AG08396 (cell line): ENCODE data around the gene ASPRV1.
A peak's percentile ranks its signal among the peaks of the same experiment; 100 is the strongest.
"Not testable (repeated sequence)": the region's sequence is repeated elsewhere in the genome, so short reads cannot be mapped to it uniquely, and the experiment has no call there.

Source experiments
- DNase-seq: peaks from one replicate; pipeline ENCODE4 v3.0.0; 2012; ENCODE audit warnings: low spot score, mixed read lengths

The ASPRV1 gene

GRCh38 chr2:69960821-69961220 is 610 bp downstream of the ASPRV1 start:
- DNase-seq, result no peak

DNA sequence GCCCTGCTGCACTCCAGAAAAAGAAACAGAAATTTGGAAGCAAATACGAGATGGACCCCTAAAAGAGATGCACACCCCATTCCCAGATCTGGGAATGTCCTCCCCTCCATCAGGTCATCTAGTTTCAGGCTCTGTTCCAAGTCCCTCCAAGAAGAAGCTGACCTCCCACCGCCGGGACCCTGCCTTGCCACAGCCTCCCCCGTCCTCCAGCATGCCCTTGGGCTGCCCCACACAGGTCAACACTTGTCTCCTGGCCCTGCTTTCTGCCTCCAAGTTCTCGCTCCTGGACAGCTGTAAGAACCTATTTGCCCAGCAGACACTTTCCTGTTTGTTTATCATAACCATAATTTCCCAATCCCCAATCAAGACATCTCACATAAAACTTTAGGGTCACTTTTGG is 2.0 kb downstream of the ASPRV1 start:
- DNase-seq, result no peak

DNA sequence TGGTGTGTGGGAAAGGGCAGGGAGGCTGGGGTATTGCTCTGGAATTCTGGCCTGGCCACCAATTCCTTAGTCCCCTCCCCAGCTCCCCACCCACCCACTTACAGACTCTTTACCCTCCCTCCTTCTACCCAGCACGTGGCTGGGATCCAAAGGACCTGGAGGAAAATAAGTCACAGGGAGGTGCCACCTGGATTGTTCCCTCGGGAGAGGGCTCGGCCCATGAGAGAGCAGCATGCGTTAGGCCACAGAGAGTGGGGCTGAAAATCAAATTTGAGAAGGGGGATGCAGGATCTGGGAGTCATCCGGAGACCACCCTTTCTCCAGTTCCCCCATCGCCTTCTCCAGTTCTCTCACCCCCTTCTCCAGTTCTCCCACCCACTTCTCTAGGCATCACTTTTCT is 3.0 kb downstream of the ASPRV1 start:
- no peak for DNase-seq

GRCh38 chr2:69957965-69958364 is 3.5 kb downstream of the ASPRV1 start:
- DNase-seq, result no peak

DNA sequence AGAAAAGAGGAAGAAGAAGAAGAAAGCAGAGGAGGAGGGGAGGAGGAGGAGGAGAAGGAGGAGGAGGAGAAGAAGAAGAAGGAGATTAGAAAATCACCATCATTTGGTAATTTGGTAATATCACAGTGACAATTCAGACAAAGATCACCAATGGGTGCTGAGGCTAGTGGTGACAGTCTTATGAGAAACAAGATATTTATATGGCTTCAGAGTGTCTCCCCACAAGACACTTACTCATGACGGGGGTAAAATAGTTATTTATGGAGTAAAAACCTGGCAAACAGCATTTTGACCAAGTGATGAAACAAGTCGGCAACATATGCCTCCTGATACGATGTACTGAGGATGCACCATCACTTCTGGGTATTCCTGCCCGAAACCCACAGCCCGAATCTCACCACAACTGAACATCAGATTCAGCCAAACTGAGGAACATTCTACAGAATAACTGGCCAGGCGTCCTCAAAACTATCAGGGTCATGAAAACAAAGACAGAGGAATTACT is 4.9 kb downstream of the ASPRV1 start:
- DNase-seq, result no peak

DNA sequence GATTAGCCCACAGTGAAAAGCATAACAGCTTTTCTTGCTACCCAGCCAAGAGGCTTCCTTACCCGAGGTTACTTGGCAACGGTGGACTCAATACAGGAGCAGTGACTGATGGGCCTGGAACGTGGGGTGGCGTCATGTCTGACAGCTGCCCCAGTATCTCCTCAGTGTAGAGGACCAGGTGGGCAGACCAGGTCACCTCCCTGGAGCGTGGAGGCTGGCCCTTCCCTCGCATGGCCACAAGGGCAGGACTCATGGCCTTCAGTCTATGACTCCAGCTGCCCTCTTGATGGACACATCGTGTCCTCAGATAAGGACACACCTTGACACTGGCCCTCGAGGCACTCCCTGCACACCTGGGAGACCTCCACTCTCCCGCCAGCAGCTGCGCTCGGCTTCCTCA is 6.4 kb downstream of the ASPRV1 start:
- DNase-seq, result no peak

GRCh38 chr2:69954084-69954483 is 7.3 kb downstream of the ASPRV1 start:
- no peak for DNase-seq

DNA sequence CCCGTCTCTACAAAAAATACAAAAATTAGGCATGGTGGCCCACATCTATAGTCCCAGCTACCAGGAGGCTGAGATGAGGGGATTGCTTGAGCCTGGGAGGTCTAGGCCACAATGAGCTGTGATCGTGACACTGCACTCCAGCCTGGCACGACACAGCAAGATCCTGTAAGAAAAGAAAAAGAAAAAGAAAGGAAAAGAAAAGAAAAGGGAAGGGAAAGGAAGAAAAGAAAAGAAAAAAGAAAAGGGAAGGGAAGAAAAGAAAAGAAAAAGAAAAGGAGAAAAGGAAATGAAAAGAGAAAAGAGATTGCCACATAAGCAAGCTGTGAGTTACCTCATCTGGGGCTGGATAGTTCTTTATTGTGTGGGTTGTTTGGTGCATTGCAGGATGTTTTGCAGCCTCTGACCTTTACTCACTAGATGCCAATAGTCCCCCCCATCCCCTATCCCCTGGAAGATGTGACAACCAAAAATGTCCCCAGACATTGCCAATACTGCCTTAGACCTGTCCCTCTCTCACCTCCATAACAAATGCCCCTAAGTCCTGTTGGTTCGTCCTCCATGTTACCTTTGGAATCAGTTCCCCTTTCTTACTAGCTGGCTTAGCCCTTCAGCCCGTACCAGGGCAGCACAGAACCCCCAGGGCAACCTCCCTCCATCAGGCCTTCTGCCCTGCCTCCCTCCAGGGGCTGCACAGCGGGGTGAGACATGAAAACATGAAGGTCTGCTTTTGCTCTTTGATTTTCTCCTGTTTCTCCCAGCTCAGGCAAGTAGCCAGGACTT is 8.9 kb downstream of the ASPRV1 start:
- DNase-seq, result no peak

GRCh38 chr2:69950671-69951070 is 10.8 kb downstream of the ASPRV1 start:
- not testable (repeated sequence) for DNase-seq

- DNase-seq, result no peak
These were observed 11.2 kb downstream of the ASPRV1 start for GRCh38 chr2:69950241-69950640.

GRCh38 chr2:69948963-69949645 is 12.3 kb downstream of the ASPRV1 start:
- DNase-seq, result no peak

GRCh38 chr2:69948032-69948962 is 13.1 kb downstream of the ASPRV1 start:
- DNase-seq, result no peak

DNA sequence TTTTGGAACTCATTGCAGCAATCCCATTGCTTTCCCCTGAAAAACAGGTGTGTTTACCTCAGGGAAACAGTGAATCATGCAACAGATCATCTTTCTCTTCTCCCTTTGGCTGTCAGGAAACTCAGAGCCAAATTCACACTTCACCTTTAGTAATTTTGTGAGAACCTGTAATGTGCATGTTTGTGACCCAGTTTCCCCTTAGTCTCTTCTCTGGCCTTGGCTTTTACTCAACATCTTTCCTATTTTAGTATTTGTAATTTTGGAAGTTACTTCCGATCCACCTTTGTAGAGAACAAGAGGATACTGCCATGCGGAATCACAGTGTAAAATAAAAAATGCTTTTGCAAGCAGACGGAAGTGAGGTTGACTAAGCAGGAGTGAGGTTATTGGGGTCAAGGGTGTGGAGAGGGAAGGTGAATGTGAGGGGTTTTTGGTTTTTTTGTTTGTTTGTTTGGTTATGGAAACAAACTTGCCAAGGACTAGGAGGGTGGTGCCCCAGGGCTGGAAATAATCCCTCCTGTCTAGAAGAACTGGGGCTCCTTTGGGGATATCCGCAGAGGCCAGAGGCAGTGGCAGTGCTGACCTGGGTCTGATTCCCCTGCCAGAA is 14.0 kb downstream of the ASPRV1 start:
- DNase-seq, result no peak

GRCh38 chr2:69946351-69947324 is 14.8 kb downstream of the ASPRV1 start:
- peak; percentile 71 for DNase-seq

GRCh38 chr2:69945941-69946340 is 15.5 kb downstream of the ASPRV1 start:
- no peak for DNase-seq

DNA sequence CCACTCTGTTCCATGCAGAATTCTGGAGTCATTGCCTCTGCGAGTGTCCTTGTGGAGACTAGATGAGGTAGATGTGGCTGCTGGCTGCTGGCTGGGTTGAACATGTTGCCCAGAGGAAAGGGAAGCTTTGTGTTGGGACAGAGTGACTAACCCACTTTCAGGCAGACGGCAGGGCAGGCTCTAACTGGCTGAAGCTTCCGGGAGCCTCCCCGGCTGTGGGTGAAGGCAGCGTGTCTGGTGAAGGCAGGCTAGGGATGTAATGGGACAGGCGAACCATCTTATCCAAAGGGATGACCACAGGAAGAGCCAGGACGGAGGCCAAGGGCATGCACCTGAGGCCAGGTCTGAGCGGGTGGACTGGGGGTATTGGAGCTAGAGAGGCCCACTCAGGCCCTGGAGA is 16.0 kb downstream of the ASPRV1 start:
- DNase-seq, result peak; percentile 29

DNA sequence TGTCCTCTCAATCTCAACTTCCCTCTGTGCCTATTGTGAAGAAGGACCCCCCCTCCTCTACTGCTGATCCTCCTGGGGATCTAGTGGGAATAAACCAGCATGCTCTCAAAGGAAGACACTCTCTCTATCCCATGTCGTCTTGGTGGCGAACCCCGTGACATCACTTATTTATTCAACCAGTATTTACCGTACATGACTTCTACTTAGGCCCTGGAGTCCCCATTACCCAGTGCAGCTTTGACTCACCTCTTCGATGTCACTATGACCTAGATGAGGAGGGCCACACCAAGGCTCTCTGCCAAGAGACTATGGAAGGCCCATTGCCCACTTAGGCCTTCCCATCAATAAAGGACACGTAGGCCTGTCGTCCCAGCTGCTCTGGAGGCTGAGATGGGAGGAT is 16.7 kb downstream of the ASPRV1 start:
- DNase-seq, result no peak

DNA sequence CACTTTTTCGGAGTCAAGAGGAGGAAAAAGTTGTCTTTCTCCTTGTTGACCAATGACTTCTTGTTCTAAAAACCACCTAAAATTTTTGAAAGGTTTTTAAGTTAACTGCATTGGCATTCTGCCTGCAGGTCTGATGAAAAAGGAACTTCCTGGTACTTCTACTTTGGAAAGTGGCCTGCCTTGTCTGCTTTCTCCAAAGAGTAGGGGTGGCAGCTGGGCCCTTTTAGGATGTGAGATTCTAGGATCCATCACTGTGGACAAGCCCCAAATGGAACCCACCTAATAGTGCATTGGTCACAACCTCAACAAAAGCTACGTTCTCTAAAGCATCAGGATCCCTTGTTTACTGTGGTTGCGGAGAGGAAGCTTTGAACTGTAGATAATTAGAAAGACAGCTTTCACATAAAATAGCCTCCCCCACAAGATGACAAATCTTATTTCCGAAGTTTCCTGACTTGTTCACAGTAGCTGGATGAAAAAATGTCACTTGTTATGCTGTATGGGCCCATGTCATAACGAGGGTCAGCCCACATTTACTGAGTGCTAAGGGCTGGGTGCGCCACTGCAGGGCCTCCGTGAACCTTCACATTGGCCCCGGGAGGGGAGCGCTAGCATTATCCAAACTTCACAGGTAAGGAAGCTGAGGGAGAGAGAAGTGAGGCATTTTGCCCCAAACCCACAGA is 17.4 kb downstream of the ASPRV1 start:
- DNase-seq, result no peak

DNA sequence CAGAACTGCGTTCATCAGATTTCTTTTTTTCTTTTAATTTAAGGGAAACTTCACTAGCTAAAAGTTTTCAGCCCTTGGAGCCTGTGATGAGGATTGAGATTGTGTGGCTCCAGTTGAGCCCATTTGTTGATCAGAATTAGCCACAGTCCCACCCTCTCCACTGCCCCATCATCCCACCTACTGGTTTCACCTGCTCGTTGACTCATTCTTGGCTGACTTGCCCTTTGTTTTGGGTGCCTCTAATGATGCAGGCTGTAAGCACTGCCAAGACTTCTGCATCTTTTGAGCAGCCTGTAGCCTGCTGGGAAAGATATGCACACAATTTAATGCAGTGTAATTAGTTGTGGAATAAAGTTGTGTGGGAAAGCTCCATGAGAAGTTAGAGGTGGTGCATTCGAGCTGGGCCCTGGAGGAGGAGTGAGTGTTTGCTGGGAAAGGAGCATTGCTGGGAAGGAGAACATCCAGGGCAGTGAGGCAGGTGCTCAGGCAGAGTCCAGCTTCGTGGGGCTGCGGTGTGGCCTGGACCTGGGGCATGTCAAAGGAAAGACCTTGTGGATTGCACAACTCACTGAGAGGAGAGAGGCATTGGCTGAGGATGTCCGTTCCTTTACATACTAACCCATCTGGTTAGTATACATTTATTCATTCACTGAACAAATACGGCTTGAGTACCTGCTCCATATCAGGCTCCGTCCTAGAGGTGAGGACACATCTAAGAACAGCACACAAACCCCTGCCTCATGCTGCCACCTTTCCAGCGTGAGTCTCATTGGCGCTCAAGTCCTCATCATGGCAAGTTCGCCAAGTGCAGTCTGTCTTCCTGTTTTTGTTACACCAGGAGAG is 18.2 kb downstream of the ASPRV1 start:
- no peak for DNase-seq
